Calu3 (cell line): Measurements from ENCODE around the gene PLXNA1. TPM values are rescaled to one million over a fixed set of nuclear protein-coding genes. Genes with fewer than 3 reads are reported as not detected.

ENCODE experiments used
- BruUV-seq: library from RNA; stranded (reverse); fragments of 400-500 nt; replicated peaks from 2 replicates; lab custom pipeline; 2021; lab: Mats Ljungman, UMichigan
- CTCF ChIA-PET: fragments of 300-600 bp; sonication (Branson Sonifier 250); formaldehyde crosslinking; loops from one replicate; lab custom pipeline; 2022; ENCODE audit warnings: antibody characterized with exemption; lab: Charles Lee
- DNase-seq: peaks from one replicate; pipeline ENCODE4 v3.0.0; 2022
- H3K27ac Mint-ChIP-seq: one replicate; pipeline ENCODE4 v1.8.0; 2022; ENCODE audit warnings: mixed read lengths; ENCODE audit not compliant: unreplicated experiment
- H3K27me3 Mint-ChIP-seq: one replicate; pipeline ENCODE4 v1.8.0; 2022; ENCODE audit warnings: mixed read lengths; ENCODE audit not compliant: unreplicated experiment
- H3K36me3 Mint-ChIP-seq: one replicate; pipeline ENCODE4 v1.8.0; 2022; ENCODE audit warnings: mild to moderate bottlenecking, moderate library complexity, mixed read lengths; ENCODE audit not compliant: insufficient read depth, unreplicated experiment
- H3K4me1 Mint-ChIP-seq: one replicate; pipeline ENCODE4 v1.8.0; 2022; ENCODE audit warnings: mild to moderate bottlenecking, low read depth, mixed read lengths; ENCODE audit not compliant: unreplicated experiment
- H3K4me3 Mint-ChIP-seq: one replicate; pipeline ENCODE4 v1.8.0; 2022; ENCODE audit warnings: mild to moderate bottlenecking, low read depth, moderate library complexity, mixed read lengths; ENCODE audit not compliant: unreplicated experiment
- H3K9me3 Mint-ChIP-seq: one replicate; pipeline ENCODE4 v1.8.0; 2022; ENCODE audit warnings: low read depth, mixed read lengths; ENCODE audit not compliant: unreplicated experiment
- intact Hi-C: fragments of 100-400 bp; cut with micrococcal nuclease; formaldehyde crosslinking; loops from one replicate; pipeline ENCODE4 v1.10.0; 2022; ENCODE audit not compliant: unreplicated experiment
- total RNA-seq: library from RNA; stranded (reverse); gene quantifications from 2 replicates; pipeline ENCODE4 v1.2.3, GENCODE V29; 2022
- TF ChIP-seq, protein P1 (sequence below): fragments of 200-600 bp; IDR thresholded peaks from one replicate; pipeline ENCODE4 v1.8.0; 2022; ENCODE audit warnings: antibody characterized with exemption; ENCODE audit not compliant: unreplicated experiment

The PLXNA1 gene
- total RNA-seq, 1 experiment from 2014 or later: 84.3 TPM

DNA sequence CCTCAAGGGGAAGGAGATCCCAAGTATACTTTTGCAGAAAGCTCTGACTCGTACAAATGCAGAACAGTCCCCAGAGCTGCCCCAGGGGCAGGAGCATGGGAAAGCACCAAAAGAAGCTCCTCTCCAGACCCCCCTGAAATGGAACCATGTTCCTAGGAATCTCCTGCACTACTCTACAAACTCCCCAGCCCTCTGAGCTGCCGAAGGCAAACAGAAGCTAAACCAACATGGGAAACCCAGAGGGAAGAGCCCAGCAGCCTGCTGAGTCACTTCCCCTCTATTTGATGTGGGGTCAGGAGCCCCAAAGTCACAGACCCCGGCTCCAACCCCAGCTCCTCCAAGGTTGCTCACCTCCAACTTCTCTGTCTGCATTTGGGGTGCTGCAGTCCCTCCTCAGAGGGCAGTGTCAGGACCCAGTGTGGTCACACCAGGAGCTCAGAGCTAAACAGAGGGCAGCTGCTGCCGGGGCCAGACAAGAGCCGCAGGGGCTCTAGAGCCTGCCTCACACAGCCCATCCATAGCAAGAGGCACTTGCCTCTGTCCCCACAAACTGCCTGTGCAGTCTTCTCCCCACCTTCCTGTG, 3.8 kb upstream of the PLXNA1 start:
- Mint-ChIP-seq H3K4me3 (no peak overlapping the region), H3K9me3 (peaks cover 10% of the 10 kb centered on the region), H3K4me1 (peaks cover 11% of the 10 kb centered on the region), H3K27ac (no peak overlapping the region), H3K27me3 (peaks cover 46% of the 10 kb centered on the region), H3K36me3 (peaks cover 27% of the 10 kb centered on the region)
- no TSS peak for BruUV-seq
- CTCF ChIA-PET: interaction anchor here (1.0 kb wide), 1 partner anchor 227 kb away, joined by 3 read pairs; no protein-coding TSS in a partner anchor
- intact Hi-C loops: no loop called here
- TF ChIP-seq, protein P1, sequence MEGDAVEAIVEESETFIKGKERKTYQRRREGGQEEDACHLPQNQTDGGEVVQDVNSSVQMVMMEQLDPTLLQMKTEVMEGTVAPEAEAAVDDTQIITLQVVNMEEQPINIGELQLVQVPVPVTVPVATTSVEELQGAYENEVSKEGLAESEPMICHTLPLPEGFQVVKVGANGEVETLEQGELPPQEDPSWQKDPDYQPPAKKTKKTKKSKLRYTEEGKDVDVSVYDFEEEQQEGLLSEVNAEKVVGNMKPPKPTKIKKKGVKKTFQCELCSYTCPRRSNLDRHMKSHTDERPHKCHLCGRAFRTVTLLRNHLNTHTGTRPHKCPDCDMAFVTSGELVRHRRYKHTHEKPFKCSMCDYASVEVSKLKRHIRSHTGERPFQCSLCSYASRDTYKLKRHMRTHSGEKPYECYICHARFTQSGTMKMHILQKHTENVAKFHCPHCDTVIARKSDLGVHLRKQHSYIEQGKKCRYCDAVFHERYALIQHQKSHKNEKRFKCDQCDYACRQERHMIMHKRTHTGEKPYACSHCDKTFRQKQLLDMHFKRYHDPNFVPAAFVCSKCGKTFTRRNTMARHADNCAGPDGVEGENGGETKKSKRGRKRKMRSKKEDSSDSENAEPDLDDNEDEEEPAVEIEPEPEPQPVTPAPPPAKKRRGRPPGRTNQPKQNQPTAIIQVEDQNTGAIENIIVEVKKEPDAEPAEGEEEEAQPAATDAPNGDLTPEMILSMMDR: no peak
- DNase-seq: no peak

- no peak for DNase-seq
- H3K27ac Mint-ChIP-seq: no peak overlapping the region
- peaks cover 11% of the 10 kb centered on the region for H3K4me1 Mint-ChIP-seq
- BruUV-seq: no TSS peak
- intact Hi-C loops: loop anchor here (5.0 to 10.0 kb wide), 3 partner anchors 194 to 477 kb away; no protein-coding TSS in a partner anchor
- CTCF ChIA-PET: interaction anchor here (3.3 kb wide), 1 partner anchor 476 kb away, joined by 17 read pairs; no protein-coding TSS in a partner anchor
- H3K27me3 Mint-ChIP-seq: peaks cover 35% of the 10 kb centered on the region
- H3K4me3 Mint-ChIP-seq: no peak overlapping the region
- H3K36me3 Mint-ChIP-seq: peaks cover 37% of the 10 kb centered on the region
- H3K9me3 Mint-ChIP-seq: peaks cover under 1% of the 10 kb centered on the region
- TF ChIP-seq, protein P1: no peak
Observed at GRCh38 chr3:126980266-126980811, 2.6 kb upstream of the PLXNA1 start.

GRCh38 chr3:126982126-126982470, 817 bp upstream of the PLXNA1 start:
- H3K27ac Mint-ChIP-seq: no peak overlapping the region
- TF ChIP-seq, protein P1: no peak
- no peaks in the 10 kb centered on the region for H3K9me3 Mint-ChIP-seq
- no TSS peak for BruUV-seq
- no peak for DNase-seq
- intact Hi-C loops: loop anchor here (1.0 to 10.0 kb wide), 4 partner anchors 193 to 475 kb away; no protein-coding TSS in a partner anchor
- CTCF ChIA-PET: interaction anchor here (0.9 to 3.3 kb wide), 7 partner anchors 67 to 474 kb away, joined by 3 to 17 read pairs (median 4); no protein-coding TSS in a partner anchor
- peaks cover 22% of the 10 kb centered on the region for H3K4me1 Mint-ChIP-seq
- H3K36me3 Mint-ChIP-seq: peaks cover 40% of the 10 kb centered on the region
- peaks cover 35% of the 10 kb centered on the region for H3K27me3 Mint-ChIP-seq
- peak overlapping the region; percentile 75 for H3K4me3 Mint-ChIP-seq

DNA sequence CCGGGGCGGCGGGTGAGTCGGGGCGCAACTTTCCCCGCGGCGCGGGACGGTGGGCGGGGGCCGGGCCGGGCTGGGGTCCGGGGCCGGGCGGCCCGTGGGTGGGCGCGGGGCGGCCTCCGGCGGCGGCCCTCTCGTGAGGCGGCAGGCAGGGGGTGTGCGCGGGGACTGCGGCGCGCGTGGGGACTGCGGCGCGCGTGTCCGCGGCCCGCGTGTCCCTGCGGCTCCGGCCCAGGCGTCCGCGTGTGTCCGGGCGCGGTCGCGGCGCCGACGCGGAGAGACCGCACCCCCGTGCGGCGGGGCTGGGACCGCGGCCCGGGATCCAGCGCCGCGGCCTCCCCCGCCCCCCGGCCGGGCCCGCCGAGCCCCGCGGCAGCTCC, 349 bp downstream of the PLXNA1 start:
- intact Hi-C loops: loop anchor here (5.0 to 10.0 kb wide), 3 partner anchors 192 to 474 kb away; no protein-coding TSS in a partner anchor
- H3K36me3 Mint-ChIP-seq: peaks cover 45% of the 10 kb centered on the region
- peaks cover 25% of the 10 kb centered on the region for H3K4me1 Mint-ChIP-seq
- CTCF ChIA-PET: interaction anchor here (1.5 to 3.3 kb wide), 2 partner anchors 321 to 473 kb away, joined by 6 to 17 read pairs; no protein-coding TSS in a partner anchor
- no TSS peak for BruUV-seq
- no peaks in the 10 kb centered on the region for H3K9me3 Mint-ChIP-seq
- peak; percentile 30 for DNase-seq
- H3K27me3 Mint-ChIP-seq: peaks cover 25% of the 10 kb centered on the region
- H3K4me3 Mint-ChIP-seq: peak overlapping the region; percentile 75
- TF ChIP-seq, protein P1: no peak
- H3K27ac Mint-ChIP-seq: no peak overlapping the region
